Tibial nerve (tissue), 4 donors: Measurements from ENCODE around the gene KANK3.
"Not testable (repeated sequence)": the region's sequence is repeated elsewhere in the genome, so short reads cannot be mapped to it uniquely, and the experiment has no call there.

Source experiments
- CTCF ChIP-seq, 5 experiments: fragments of 200-600 bp in 3 of 5; fragments of 450-650 bp in 2 of 5; sonication (generic) in 3 of 5; IDR thresholded peaks; one replicate each; pipeline ENCODE4 v1.5.1; 2016 to 2019; ENCODE audit warnings: antibody characterized with exemption in 5 of 5, mild to moderate bottlenecking in 3 of 5, moderate library complexity in 2 of 5
- EP300 ChIP-seq, 2 donors: sonication (generic); formaldehyde crosslinking; IDR thresholded peaks; one replicate each; pipeline ENCODE4 v1.6.1; 2017; ENCODE audit warnings: antibody characterized with exemption in 2 of 2, mild to moderate bottlenecking in 1 of 2

GRCh38 chr19:8376373-8376974 lies 33.4 kb upstream of the KANK3 start:
- TF ChIP-seq CTCF, EP300 (IDR thresholded peaks at IDR 0.05): not testable (repeated sequence)
